ENCODE data around the gene TMEM200A. TPM values are rescaled to one million over a fixed set of nuclear protein-coding genes. Genes with fewer than 3 reads are reported as not detected.
A peak's percentile ranks its signal among the peaks of the same experiment; 100 is the strongest.

The TMEM200A gene
- total RNA-seq, 1 donor from 2014 or later = 3.5 TPM

DNA sequence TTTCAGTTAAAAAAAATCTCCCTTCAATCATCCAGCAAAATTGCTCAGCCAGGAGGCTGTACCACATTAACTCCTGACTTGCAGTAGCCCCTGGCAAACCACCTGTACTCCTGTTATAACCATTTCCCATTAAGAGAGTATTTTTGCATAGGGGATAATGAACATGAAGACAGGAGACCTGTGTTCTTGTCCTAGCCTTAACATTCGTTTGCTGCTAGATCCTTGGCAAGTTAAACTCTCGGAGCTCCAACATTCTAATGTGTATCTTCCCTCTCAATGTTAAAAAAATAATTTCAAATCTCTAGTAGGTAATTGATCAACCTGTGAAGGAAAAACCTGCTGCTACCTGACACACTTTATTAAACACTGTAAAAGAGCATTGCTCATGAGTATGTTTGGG is 8.4 kb upstream of the TMEM200A start:
- no peak overlapping the region for H3K27ac Mint-ChIP-seq (ENCODE audit: unreplicated experiment)
- H3K4me1 Mint-ChIP-seq (ENCODE audit: unreplicated experiment) = no peaks in the 10 kb centered on the region
- H3K36me3 Mint-ChIP-seq (ENCODE audit: low read depth, unreplicated experiment) = no peaks in the 10 kb centered on the region
- TF ChIP-seq, protein P1, sequence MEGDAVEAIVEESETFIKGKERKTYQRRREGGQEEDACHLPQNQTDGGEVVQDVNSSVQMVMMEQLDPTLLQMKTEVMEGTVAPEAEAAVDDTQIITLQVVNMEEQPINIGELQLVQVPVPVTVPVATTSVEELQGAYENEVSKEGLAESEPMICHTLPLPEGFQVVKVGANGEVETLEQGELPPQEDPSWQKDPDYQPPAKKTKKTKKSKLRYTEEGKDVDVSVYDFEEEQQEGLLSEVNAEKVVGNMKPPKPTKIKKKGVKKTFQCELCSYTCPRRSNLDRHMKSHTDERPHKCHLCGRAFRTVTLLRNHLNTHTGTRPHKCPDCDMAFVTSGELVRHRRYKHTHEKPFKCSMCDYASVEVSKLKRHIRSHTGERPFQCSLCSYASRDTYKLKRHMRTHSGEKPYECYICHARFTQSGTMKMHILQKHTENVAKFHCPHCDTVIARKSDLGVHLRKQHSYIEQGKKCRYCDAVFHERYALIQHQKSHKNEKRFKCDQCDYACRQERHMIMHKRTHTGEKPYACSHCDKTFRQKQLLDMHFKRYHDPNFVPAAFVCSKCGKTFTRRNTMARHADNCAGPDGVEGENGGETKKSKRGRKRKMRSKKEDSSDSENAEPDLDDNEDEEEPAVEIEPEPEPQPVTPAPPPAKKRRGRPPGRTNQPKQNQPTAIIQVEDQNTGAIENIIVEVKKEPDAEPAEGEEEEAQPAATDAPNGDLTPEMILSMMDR (IDR thresholded peaks at IDR 0.05; ENCODE audit: unreplicated experiment) = no peak
- H3K9me3 Mint-ChIP-seq (ENCODE audit: unreplicated experiment) = no peaks in the 10 kb centered on the region
- no peak overlapping the region for H3K4me3 Mint-ChIP-seq (ENCODE audit: unreplicated experiment)
- DNase-seq (ENCODE audit: low spot score) = no peak
- H3K27me3 Mint-ChIP-seq (ENCODE audit: unreplicated experiment) = peaks cover 1% of the 10 kb centered on the region

DNA sequence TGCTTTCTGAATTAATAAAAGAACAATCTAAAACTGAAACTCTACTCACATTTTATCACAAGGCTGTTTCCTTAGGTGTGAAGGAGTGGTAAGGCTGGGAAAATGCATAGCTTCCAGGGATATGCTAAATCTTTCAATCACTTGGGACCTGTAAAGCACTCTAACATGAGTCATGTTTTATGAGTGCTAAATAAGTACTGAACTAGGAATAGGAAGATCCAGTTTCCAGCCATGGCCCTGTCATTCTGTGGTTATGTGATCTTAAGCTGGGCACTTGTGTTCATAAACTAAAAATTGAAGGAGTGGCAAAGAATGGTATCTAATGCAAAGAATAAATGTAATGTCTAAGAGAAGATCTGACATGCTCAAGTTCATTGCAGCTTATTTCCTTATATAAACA is 6.1 kb upstream of the TMEM200A start:
- no peaks in the 10 kb centered on the region for H3K9me3 Mint-ChIP-seq (ENCODE audit: unreplicated experiment)
- H3K36me3 Mint-ChIP-seq (ENCODE audit: low read depth, unreplicated experiment) = no peaks in the 10 kb centered on the region
- TF ChIP-seq, protein P1 (IDR thresholded peaks at IDR 0.05; ENCODE audit: unreplicated experiment) = no peak
- H3K27ac Mint-ChIP-seq (ENCODE audit: unreplicated experiment) = no peak overlapping the region
- DNase-seq (ENCODE audit: low spot score) = no peak
- H3K4me3 Mint-ChIP-seq (ENCODE audit: unreplicated experiment) = no peak overlapping the region
- no peaks in the 10 kb centered on the region for H3K4me1 Mint-ChIP-seq (ENCODE audit: unreplicated experiment)
- H3K27me3 Mint-ChIP-seq (ENCODE audit: unreplicated experiment) = no peaks in the 10 kb centered on the region

DNA sequence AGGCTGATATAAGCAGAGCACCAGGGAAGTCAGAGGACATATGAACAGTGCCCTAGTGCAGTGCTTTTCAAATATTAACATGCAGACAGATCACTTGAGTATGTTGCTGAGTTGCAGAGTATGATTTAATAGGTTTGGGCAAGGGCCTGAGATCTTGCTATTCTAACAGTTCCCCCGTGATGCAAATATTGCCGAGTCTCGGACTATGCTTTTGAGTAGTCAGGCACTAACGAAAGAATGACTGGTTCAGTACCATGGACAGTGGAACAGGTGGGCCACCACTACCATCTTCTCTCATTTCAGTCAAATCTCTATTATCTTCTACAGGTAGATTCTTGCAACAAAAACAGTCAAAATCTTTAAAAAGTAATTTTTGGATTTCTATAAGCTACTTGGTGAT is 3.7 kb upstream of the TMEM200A start:
- TF ChIP-seq, protein P1 (IDR thresholded peaks at IDR 0.05; ENCODE audit: unreplicated experiment) = no peak
- no peak for DNase-seq (ENCODE audit: low spot score)
- Mint-ChIP-seq H3K9me3 (ENCODE audit: unreplicated experiment) (no peaks in the 10 kb centered on the region), H3K27ac (ENCODE audit: unreplicated experiment) (no peak overlapping the region), H3K27me3 (ENCODE audit: unreplicated experiment) (no peaks in the 10 kb centered on the region), H3K4me3 (ENCODE audit: unreplicated experiment) (no peak overlapping the region), H3K36me3 (ENCODE audit: low read depth, unreplicated experiment) (no peaks in the 10 kb centered on the region), H3K4me1 (ENCODE audit: unreplicated experiment) (peaks cover 5% of the 10 kb centered on the region)

DNA sequence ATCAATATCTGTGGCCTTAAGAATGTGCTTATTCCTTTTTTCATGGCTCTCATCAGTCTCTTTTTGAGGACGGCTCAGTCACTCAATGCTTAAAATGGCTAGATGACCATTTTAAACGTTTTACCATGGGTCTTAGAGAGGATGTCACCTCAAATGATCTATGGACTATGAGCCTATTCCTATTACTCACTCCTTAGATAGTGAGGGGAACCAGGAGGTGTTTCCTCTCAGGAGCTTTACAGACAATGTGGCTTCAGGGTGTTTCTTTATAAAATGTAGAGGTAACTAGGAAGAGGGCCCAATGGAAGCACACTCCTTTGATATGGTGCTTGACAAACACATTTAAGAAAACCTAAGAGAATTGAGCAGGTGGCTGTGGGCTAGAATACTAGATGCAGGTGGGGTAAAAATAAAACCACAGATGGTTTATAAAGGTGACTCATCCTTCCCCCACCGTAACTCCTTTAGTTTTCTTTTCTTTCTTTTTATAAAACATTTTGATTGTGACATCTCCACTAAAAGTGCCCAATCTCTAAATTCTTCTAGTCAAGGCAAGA is 1.5 kb upstream of the TMEM200A start:
- Mint-ChIP-seq H3K4me1 (ENCODE audit: unreplicated experiment) (peaks cover 5% of the 10 kb centered on the region), H3K27ac (ENCODE audit: unreplicated experiment) (no peak overlapping the region), H3K4me3 (ENCODE audit: unreplicated experiment) (peak overlapping the region; percentile 51), H3K27me3 (ENCODE audit: unreplicated experiment) (no peaks in the 10 kb centered on the region), H3K9me3 (ENCODE audit: unreplicated experiment) (no peaks in the 10 kb centered on the region), H3K36me3 (ENCODE audit: low read depth, unreplicated experiment) (no peaks in the 10 kb centered on the region)
- TF ChIP-seq, protein P1 (IDR thresholded peaks at IDR 0.05; ENCODE audit: unreplicated experiment) = no peak
- DNase-seq (ENCODE audit: low spot score) = no peak

DNA sequence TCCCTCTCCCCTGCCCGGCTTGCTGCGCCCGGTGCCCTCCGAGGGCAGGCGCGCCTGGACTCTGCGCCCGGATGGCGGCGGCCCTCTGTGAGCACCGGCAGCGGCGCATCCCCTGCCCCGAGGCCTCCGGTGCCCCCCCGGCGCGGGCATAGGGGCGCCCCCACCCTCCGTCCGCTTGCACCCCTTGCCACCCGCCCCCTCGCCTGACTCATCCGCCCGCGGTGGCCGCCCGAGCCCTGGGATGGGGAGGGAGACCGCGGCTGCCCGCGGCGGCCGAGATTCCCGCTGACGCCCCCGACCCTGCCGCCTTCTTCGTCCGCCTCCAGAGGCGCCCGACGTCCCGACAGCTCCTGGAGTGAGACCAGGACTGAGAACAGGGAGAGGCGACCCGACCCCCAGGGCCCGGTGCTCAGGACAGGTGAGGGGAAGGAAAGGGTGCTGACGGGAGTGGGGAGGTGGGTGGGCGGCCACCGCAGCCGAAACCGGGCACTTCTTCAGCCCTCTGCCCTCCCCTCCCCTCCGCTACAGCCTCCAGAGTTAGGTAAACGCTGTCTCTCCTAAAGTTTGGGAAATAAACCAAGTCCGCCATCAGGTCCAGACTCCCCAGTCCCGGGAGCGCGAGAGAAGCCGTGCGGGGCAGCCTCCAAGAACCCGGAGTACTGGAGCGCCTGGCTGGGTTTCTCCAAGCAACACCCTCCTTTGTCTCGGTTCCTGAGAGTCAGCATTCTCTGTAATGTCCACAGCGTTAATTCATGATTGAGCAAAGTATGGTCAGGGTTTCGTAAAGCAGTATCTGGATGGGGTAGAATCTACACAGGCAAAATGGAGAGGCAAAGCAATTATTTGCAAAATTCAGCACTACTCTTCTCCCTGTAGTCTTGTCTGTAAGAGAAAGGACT is 539 bp downstream of the TMEM200A start:
- TF ChIP-seq, protein P1 (IDR thresholded peaks at IDR 0.05; ENCODE audit: unreplicated experiment) = no peak
- H3K27ac Mint-ChIP-seq (ENCODE audit: unreplicated experiment) = peak overlapping the region; percentile 57

More for the DNA sequence above, 539 bp downstream of the TMEM200A start:
- peaks cover 5% of the 10 kb centered on the region for H3K4me1 Mint-ChIP-seq (ENCODE audit: unreplicated experiment)
- H3K9me3 Mint-ChIP-seq (ENCODE audit: unreplicated experiment) = no peaks in the 10 kb centered on the region
- H3K36me3 Mint-ChIP-seq (ENCODE audit: low read depth, unreplicated experiment) = no peaks in the 10 kb centered on the region
- peak; percentile 65 for DNase-seq (ENCODE audit: low spot score)
- H3K27me3 Mint-ChIP-seq (ENCODE audit: unreplicated experiment) = no peaks in the 10 kb centered on the region
- H3K4me3 Mint-ChIP-seq (ENCODE audit: unreplicated experiment) = peak overlapping the region; percentile 89
